ENCODE measurements around the gene SRPK3.

DNA sequence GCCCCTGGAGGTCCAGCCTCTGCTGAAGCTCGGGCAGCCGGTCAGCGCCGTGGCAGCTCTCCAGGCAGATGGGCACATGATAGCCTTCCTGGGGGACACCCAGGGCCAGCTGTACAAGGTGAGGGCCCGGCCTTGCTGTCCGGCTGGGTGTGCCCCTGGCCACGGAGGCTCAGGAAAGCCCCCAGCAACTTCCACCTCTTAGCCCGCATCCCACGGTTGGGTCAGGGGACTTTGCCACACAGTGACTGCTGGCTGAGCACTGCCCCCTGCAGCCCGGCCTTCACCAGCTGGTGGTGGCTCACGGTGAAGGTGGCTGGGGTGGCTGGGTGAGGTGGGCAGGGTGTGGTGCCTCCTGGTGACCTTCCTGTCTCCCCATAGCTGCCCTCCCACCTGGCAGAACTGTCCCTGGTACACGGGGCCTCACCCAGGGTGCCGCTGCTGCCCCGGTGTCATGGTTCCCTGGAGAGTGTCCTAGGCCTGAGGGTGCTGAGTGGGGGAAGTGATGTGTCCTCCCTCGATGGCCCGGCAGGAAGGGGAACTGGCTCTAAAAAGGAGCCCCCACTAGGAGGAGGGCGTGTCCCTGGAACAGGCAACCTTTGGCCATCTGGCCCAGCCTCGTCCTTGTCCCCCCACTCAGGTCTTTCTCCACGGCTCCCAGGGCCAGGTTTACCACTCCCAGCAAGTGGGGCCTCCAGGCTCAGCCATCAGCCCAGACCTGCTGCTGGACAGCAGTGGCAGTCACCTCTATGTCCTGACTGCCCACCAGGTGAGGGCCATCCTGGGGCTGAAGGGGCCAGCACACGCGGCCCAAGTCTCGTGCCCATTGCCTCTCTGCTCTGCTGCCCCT, 12.3 kb upstream of the SRPK3 start:
- TF ChIP-seq EZH2 (IDR thresholded peaks at IDR 0.05; ENCODE audit: low read depth, unreplicated experiment), result no peak
- TF ChIP-seq POLR2AphosphoS5 (IDR thresholded peaks at IDR 0.05; ENCODE audit: low read depth), result no peak
- peak in 1 of 2 experiments; percentile 44; a peak in 2 of 4 replicates for TF ChIP-seq CTCF (conservative IDR thresholded peaks at IDR 0.05; ENCODE audit: low read depth in 2 of 2)
